AG04450 (cell line): ENCODE data around the gene LALBA. TPM values are rescaled to one million over a fixed set of nuclear protein-coding genes. Genes with fewer than 3 reads are reported as not detected.

Experiments used
- CTCF ChIA-PET: fragments of 300-600, 350-600 bp; formaldehyde crosslinking; extraction: SDS; loops from one replicate; lab custom pipeline; 2022; ENCODE audit warnings: antibody characterized with exemption, inconsistent platforms; lab: Charles Lee
- POLR2A ChIA-PET: fragments of 350-600 bp; formaldehyde crosslinking; extraction: SDS; loops from one replicate; lab custom pipeline; 2021; ENCODE audit warnings: antibody characterized with exemption, inconsistent platforms; lab: Yijun Ruan, JAX
- DNase-seq: peaks from one replicate; pipeline ENCODE4 v3.0.0-alpha.2; 2011; ENCODE audit warnings: low read depth, low spot score
- H3K27ac ChIP-seq: one replicate; pipeline ENCODE4 v1.5.1; 2012; ENCODE audit warnings: low read depth, low read length, control low read depth
- H3K27me3 ChIP-seq: one replicate; pipeline ENCODE4 v1.6.0; 2012; ENCODE audit warnings: low read length; ENCODE audit not compliant: control insufficient read depth, insufficient read depth
- H3K4me3 ChIP-seq: 2 replicates; pipeline ENCODE4 v1.5.1; 2011; ENCODE audit warnings: mild to moderate bottlenecking, low read depth, low read length, control low read depth
- H3K9me3 ChIP-seq: 2 replicates; pipeline ENCODE4 v1.5.1; 2012; ENCODE audit warnings: low read length; ENCODE audit not compliant: control insufficient read depth, insufficient read depth
- CTCF ChIP-seq: IDR thresholded peaks from 2 replicates; pipeline ENCODE4 v1.5.1; 2011; ENCODE audit warnings: low read depth, low read length, control low read depth, inconsistent platforms
- polyA plus RNA-seq: library from polyadenylated mRNA; depleted of rRNA; stranded (reverse); fragments of >200 nt; gene quantifications from 2 replicates; pipeline ENCODE4 v1.2.3, GENCODE V29; 2011

Gene LALBA
- polyA plus RNA-seq, 1 experiment = not detected

GRCh38 chr12:48601013-48601756 is 31.3 kb upstream of the LALBA start:
- no peak for DNase-seq

GRCh38 chr12:48600552-48600951 is 30.7 kb upstream of the LALBA start:
- no peak for DNase-seq
- ChIA-PET CTCF (interaction anchor here (2.5 kb wide), 1 partner anchor 18 kb away, joined by 9 read pairs; no protein-coding TSS in a partner anchor), POLR2A (no interaction called here)
- H3K27ac ChIP-seq = no peak overlapping the region
- no peak overlapping the region for H3K4me3 ChIP-seq
- H3K27me3 ChIP-seq = peaks cover 18% of the 10 kb centered on the region
- H3K9me3 ChIP-seq = no peaks in the 10 kb centered on the region; the same call in 1 of the 2 replicates
- TF ChIP-seq CTCF = no peak

More at GRCh38 chr12:48601013-48601756, 31.3 kb upstream of the LALBA start:
- TF ChIP-seq CTCF = no peak
- CTCF ChIA-PET = interaction anchor here (2.5 kb wide), 1 partner anchor 17 kb away, joined by 9 read pairs; no protein-coding TSS in a partner anchor
- no peak overlapping the region for H3K4me3 ChIP-seq
- no peaks in the 10 kb centered on the region; the same call in 1 of the 2 replicates for H3K9me3 ChIP-seq
- H3K27me3 ChIP-seq = peaks cover 20% of the 10 kb centered on the region
- POLR2A ChIA-PET = no interaction called here
- H3K27ac ChIP-seq = no peak overlapping the region

- Histone ChIP-seq H3K27me3 (peaks cover under 1% of the 10 kb centered on the region), H3K4me3 (no peak overlapping the region), H3K27ac (no peak overlapping the region), H3K9me3 (no peaks in the 10 kb centered on the region)
- DNase-seq = no peak
- TF ChIP-seq CTCF = no peak
- POLR2A ChIA-PET = no interaction called here
- CTCF ChIA-PET = no interaction called here
Observed at GRCh38 chr12:48592591-48593086, 22.8 kb upstream of the LALBA start.

- TF ChIP-seq CTCF = no peak
- Histone ChIP-seq H3K9me3 (no peaks in the 10 kb centered on the region), H3K27ac (no peak overlapping the region), H3K4me3 (no peak overlapping the region), H3K27me3 (no peaks in the 10 kb centered on the region)
- POLR2A ChIA-PET = no interaction called here
- CTCF ChIA-PET = no interaction called here
- no peak for DNase-seq
Observed at GRCh38 chr12:48586361-48586760, 16.5 kb upstream of the LALBA start.

GRCh38 chr12:48583728-48584127 is 13.9 kb upstream of the LALBA start:
- TF ChIP-seq CTCF = no peak
- CTCF ChIA-PET = interaction anchor here (1.3 kb wide), 1 partner anchor 34 kb away, joined by 3 read pairs; no protein-coding TSS in a partner anchor

More at GRCh38 chr12:48583728-48584127, 13.9 kb upstream of the LALBA start:
- H3K27ac ChIP-seq = no peak overlapping the region
- no peak for DNase-seq
- POLR2A ChIA-PET = no interaction called here
- H3K9me3 ChIP-seq = no peaks in the 10 kb centered on the region
- no peak overlapping the region for H3K4me3 ChIP-seq
- no peaks in the 10 kb centered on the region for H3K27me3 ChIP-seq
